Thyroid gland (tissue), 4 donors: ENCODE results near the gene FRMD7. TPM values are rescaled to one million over a fixed set of nuclear protein-coding genes. Genes with fewer than 3 reads are reported as not detected.
"Not testable (repeated sequence)": the region's sequence is repeated elsewhere in the genome, so short reads cannot be mapped to it uniquely, and the experiment has no call there.

Experiments used
- DNase-seq, 2 donors: peaks; one replicate each; pipeline ENCODE4 v3.0.0-alpha.2; 2019
- H3K27ac ChIP-seq, 3 donors: fragments of 200-600 bp; sonication (generic); 1 replicate in 2 of 3; 2 replicates in 1 of 3; pipeline ENCODE4 v1.5.1; 2016 to 2019; ENCODE audit warnings: mild to moderate bottlenecking in 1 of 3, moderate library complexity in 1 of 3
- H3K27me3 ChIP-seq: fragments of 200-600 bp; sonication (generic); one replicate; pipeline ENCODE4 v1.5.1; 2019
- H3K36me3 ChIP-seq, 2 donors: fragments of 200-600 bp; sonication (generic); one replicate each; pipeline ENCODE4 v1.5.1; 2016 to 2019
- H3K4me1 ChIP-seq, 2 donors: fragments of 200-600 bp; sonication (generic); one replicate each; pipeline ENCODE4 v1.5.1; 2017 to 2019
- H3K4me3 ChIP-seq, 3 donors: fragments of 200-600 bp; sonication (generic); replicated peaks in 1 of 3; 1 replicate in 2 of 3; 2 replicates in 1 of 3; pipeline ENCODE4 v1.5.1; 2016; ENCODE audit warnings: mild to moderate bottlenecking in 1 of 3
- H3K9me3 ChIP-seq: fragments of 200-600 bp; sonication (generic); one replicate; pipeline ENCODE4 v1.5.1; 2017
- CTCF ChIP-seq, 6 experiments: fragments of 200-600 bp in 3 of 6; fragments of 450-650 bp in 3 of 6; sonication (generic) in 3 of 6; IDR thresholded peaks; one replicate each; pipeline ENCODE4 v1.5.1; 2016 to 2019; ENCODE audit warnings: antibody characterized with exemption in 6 of 6, mild to moderate bottlenecking in 2 of 6, inconsistent platforms in 1 of 6, moderate library complexity in 1 of 6
- POLR2A ChIP-seq, 2 donors: fragments of 450-650 bp; IDR thresholded peaks; one replicate each; pipeline ENCODE4 v1.6.1; 2017; ENCODE audit warnings: antibody characterized with exemption in 2 of 2, mild to moderate bottlenecking in 2 of 2, moderate library complexity in 1 of 2
- WGBS, 2 donors: methylation state at CpG; one replicate each; pipeline ENCODE4 v1.1.5; 2017; 5-methylcytosine and 5-hydroxymethylcytosine counted together
- intact Hi-C: fragments of 100-400 bp; cut with DNase I; formaldehyde crosslinking; loops from one replicate; pipeline ENCODE4 v1.15.1; 2023
- total RNA-seq, 4 donors: library from RNA; depleted of rRNA; stranded (reverse); fragments of >200 nt; gene quantifications; one replicate each; pipeline ENCODE4 v1.2.3, GENCODE V29; 2016

Gene FRMD7
- total RNA-seq, 4 donors from 2014 or later = not detected

- WGBS, 2 donors = 87 to 100% methylated on average over 3 to 4 of the region's 4 CpGs
- TF ChIP-seq POLR2A (IDR thresholded peaks at IDR 0.05) (no peak), CTCF (IDR thresholded peaks at IDR 0.05) (no peak)
- H3K9me3 ChIP-seq = no peaks in the 10 kb centered on the region
- no peak overlapping the region for H3K4me3 ChIP-seq
- H3K36me3 ChIP-seq = no peaks in the 10 kb centered on the region
- no peak for DNase-seq
- no peaks in the 10 kb centered on the region for H3K27me3 ChIP-seq
- intact Hi-C loops = no loop called here
- H3K27ac ChIP-seq = no peak overlapping the region
- no peaks in the 10 kb centered on the region for H3K4me1 ChIP-seq
Observed at GRCh38 chrX:132063862-132064261, 64.0 kb downstream of the FRMD7 start.

DNA sequence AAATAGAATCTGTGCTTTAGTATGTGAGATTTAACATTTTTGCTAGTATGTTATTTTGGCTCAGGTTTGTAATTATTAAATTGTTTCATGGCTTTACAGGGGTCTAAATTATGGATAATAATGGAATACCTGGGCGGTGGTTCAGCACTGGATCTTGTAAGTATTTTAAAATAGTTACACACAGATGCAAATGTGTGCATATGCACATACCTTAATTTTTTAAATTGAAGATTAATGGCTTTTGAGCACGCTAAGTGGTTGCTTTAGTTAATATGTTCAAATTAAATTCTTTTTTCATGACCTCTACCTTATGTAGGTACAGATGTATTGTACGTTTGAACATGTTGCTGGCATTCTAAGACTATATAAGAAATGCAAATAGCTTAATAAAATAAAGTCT, 64.5 kb downstream of the FRMD7 start:
- Histone ChIP-seq H3K4me1 (no peaks in the 10 kb centered on the region), H3K4me3 (no peak overlapping the region), H3K27me3 (no peaks in the 10 kb centered on the region), H3K9me3 (no peaks in the 10 kb centered on the region), H3K36me3 (no peaks in the 10 kb centered on the region), H3K27ac (no peak overlapping the region)
- DNase-seq = no peak
- intact Hi-C loops = no loop called here
- TF ChIP-seq POLR2A (IDR thresholded peaks at IDR 0.05) = no peak
- no peak for TF ChIP-seq CTCF (IDR thresholded peaks at IDR 0.05)
- WGBS, 2 donors = 95 to 98% methylated on average over 3 of the region's 3 CpGs

DNA sequence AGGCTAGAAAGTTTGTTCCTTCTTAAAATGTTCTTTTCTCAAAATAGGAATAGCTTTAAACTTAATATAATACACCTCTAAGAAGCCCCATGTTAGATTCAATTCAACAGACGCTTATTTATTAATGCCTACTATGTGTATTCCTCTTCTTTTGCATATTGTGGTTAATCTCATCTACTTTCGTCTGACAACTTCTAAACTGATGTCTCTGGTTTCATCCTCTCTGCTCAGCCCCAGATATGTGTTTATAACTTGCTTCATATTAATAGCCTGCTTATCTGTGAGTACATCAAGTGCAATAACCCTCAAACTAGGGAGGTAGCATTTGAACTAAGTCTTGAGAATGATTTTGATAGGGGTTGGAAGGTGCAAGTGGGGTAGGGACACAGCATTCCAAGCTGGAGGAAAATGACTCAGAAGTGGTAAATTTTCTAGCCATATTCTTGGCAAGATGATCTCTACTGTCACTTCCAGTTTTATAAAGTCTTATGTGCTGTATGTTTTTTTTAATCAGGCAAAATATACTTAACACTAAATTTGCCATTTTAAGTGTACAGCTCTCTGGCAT, 67.8 kb downstream of the FRMD7 start:
- Histone ChIP-seq H3K36me3 (no peaks in the 10 kb centered on the region), H3K4me3 (no peak overlapping the region), H3K27me3 (no peaks in the 10 kb centered on the region), H3K9me3 (no peaks in the 10 kb centered on the region), H3K4me1 (no peaks in the 10 kb centered on the region), H3K27ac (no peak overlapping the region)
- intact Hi-C loops = no loop called here
- TF ChIP-seq CTCF (IDR thresholded peaks at IDR 0.05) (no peak), POLR2A (IDR thresholded peaks at IDR 0.05) (no peak)
- no peak for DNase-seq
- WGBS, 2 donors = 93 to 94% methylated on average over 2 of the region's 2 CpGs

DNA sequence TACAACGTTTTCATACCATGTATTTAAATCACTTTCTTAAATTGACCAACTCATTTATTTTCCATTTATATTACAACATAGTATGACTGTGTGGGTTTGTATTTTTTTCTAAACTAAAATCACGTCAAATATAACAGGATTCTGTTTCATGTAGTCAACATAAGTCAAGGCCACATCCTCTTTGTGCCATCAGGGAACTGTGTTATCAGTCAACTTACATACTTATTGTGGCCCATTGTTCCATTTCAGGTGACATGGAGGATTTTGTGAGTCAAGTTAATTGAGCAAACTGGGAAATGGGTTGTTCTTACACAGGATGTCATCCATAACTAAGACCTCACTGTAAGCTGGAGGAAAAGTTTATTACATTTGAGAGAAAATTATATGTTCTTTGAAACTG, 68.8 kb downstream of the FRMD7 start:
- Histone ChIP-seq H3K36me3 (no peaks in the 10 kb centered on the region), H3K4me1 (no peaks in the 10 kb centered on the region), H3K9me3 (no peaks in the 10 kb centered on the region), H3K27ac (no peak overlapping the region), H3K4me3 (no peak overlapping the region), H3K27me3 (no peaks in the 10 kb centered on the region)
- 92 to 94% methylated on average over 2 of the region's 2 CpGs for WGBS, 2 donors
- no peak for TF ChIP-seq CTCF (IDR thresholded peaks at IDR 0.05)
- no peak for TF ChIP-seq POLR2A (IDR thresholded peaks at IDR 0.05)
- intact Hi-C loops = no loop called here
- no peak for DNase-seq

DNA sequence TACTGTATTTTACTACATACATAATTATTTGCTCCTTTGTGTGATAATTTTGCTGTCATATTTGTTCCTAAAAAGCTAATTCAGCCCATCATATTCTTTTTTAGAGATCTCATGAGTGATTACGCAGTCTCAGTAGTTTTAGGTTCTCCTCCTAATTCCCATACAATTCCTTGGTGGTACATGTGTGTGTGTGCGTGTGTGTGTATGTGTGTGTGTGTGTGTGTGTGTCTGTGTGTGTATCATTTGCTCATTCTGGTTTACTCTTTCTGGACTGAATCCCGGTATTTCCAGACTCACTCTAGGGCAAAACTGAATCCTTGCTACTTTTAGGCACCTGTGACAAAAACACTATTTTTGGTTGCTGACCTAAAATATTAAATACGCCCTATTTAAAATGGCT, 69.8 kb downstream of the FRMD7 start:
- H3K4me1 ChIP-seq = no peaks in the 10 kb centered on the region
- H3K27me3 ChIP-seq = no peaks in the 10 kb centered on the region
- no peak overlapping the region for H3K4me3 ChIP-seq
- TF ChIP-seq POLR2A (IDR thresholded peaks at IDR 0.05) (no peak), CTCF (IDR thresholded peaks at IDR 0.05) (no peak)
- 98 to 99% methylated on average over 4 of the region's 4 CpGs for WGBS, 2 donors
- H3K27ac ChIP-seq = no peak overlapping the region
- H3K9me3 ChIP-seq = no peaks in the 10 kb centered on the region
- H3K36me3 ChIP-seq = no peaks in the 10 kb centered on the region
- DNase-seq = no peak
- intact Hi-C loops = no loop called here

DNA sequence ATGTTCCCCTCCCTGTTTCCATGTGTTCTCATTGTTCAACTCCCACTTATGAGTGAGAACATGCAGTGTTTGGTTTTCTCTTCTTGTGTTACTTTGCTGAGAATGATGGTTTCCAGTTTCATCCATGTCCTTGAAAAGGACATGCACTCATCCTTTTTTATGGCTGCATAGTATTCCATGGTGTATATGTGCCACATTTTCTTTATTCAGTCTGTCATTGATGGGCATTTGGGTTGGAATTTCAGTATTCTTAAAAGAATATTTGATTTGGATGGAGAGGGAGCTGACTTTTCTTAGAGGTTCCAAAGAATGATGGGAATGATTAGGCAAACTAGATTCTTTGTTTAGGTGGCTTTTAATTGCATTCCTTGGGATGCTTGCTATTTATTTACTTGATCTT, 76.0 kb downstream of the FRMD7 start:
- H3K4me1 ChIP-seq, H3K27me3 ChIP-seq, H3K27ac ChIP-seq, DNase-seq, H3K36me3 ChIP-seq, H3K4me3 ChIP-seq, H3K9me3 ChIP-seq, intact Hi-C loops: not testable (repeated sequence)
